PC-3 (cell line): Measurements from ENCODE around the gene PRTN3. TPM values are rescaled to one million over a fixed set of nuclear protein-coding genes. Genes with fewer than 3 reads are reported as not detected.

Experiments used
- ATAC-seq: fragments of 200-7000 bp; cut with Tn5 transposase; 2 replicates; pipeline ENCODE4 v1.9.1; 2020; ENCODE audit warnings: mild to moderate bottlenecking, moderate library complexity
- BruUV-seq: library from RNA; stranded (reverse); fragments of 400-500 nt; replicated peaks from 2 replicates; lab custom pipeline; 2021; lab: Mats Ljungman, UMichigan
- CTCF ChIA-PET: fragments of 300-600 bp; sonication (Branson Sonifier 250); formaldehyde crosslinking; loops from one replicate; lab custom pipeline; 2022; ENCODE audit warnings: antibody characterized with exemption; lab: Charles Lee
- POLR2A ChIA-PET: fragments of 300-600 bp; sonication (Branson Sonifier 250); formaldehyde crosslinking; loops from one replicate; lab custom pipeline; 2022; ENCODE audit warnings: antibody characterized with exemption; ENCODE audit not compliant: unreplicated experiment; lab: Charles Lee
- DNase-seq: peaks from one replicate; pipeline ENCODE4 v3.0.0-alpha.2; 2015
- H2AFZ ChIP-seq: fragments of 300-600 bp; sonication (generic); 2 replicates; pipeline ENCODE4 v1.6.0; 2016; ENCODE audit warnings: antibody characterized with exemption, low read length
- H3F3A ChIP-seq: fragments of 300-600 bp; sonication (generic); one replicate; pipeline ENCODE4 v1.6.0; 2017; ENCODE audit warnings: antibody characterized with exemption, low read length, control low read depth, mild to moderate bottlenecking; ENCODE audit not compliant: unreplicated experiment
- H3K27ac ChIP-seq: fragments of 300-600 bp; sonication (generic); 2 replicates; pipeline ENCODE4 v1.5.1; 2016; ENCODE audit warnings: mild to moderate bottlenecking, low read length
- H3K27me3 ChIP-seq: fragments of 300-600 bp; sonication (generic); 2 replicates; pipeline ENCODE4 v1.6.1; 2016; ENCODE audit warnings: low read length, mixed read lengths
- H3K36me3 ChIP-seq: fragments of 300-600 bp; sonication (generic); 2 replicates; pipeline ENCODE4 v1.6.1; 2016; ENCODE audit warnings: low read depth, mixed run types, low read length, mixed read lengths
- H3K4me1 ChIP-seq: fragments of 300-600 bp; sonication (generic); 2 replicates; pipeline ENCODE4 v1.5.1; 2016; ENCODE audit warnings: low read length; ENCODE audit not compliant: insufficient read depth
- H3K4me2 ChIP-seq: fragments of 300-600 bp; sonication (generic); 2 replicates; pipeline ENCODE4 v1.6.0; 2016; ENCODE audit warnings: low read length
- H3K4me3 ChIP-seq: fragments of 300-600 bp; sonication (generic); 2 replicates; pipeline ENCODE4 v1.5.1; 2016; ENCODE audit warnings: mild to moderate bottlenecking, low read length, mixed read lengths
- H3K79me2 ChIP-seq: fragments of 300-600 bp; sonication (generic); 2 replicates; pipeline ENCODE4 v1.6.1; 2017; ENCODE audit warnings: low read length, mixed read lengths
- H3K9ac ChIP-seq: fragments of 300-600 bp; sonication (generic); 2 replicates; pipeline ENCODE4 v1.6.0; 2016; ENCODE audit warnings: mild to moderate bottlenecking, low read length
- H3K9me2 ChIP-seq: fragments of 300-600 bp; sonication (generic); replicated peaks from 2 replicates; pipeline ENCODE4 v1.6.1; 2016; ENCODE audit warnings: mixed run types, low read length, mixed read lengths
- H3K9me3 ChIP-seq: fragments of 300-600 bp; sonication (generic); 2 replicates; pipeline ENCODE4 v1.6.1; 2016; ENCODE audit warnings: low read length, mixed read lengths
- H4K20me1 ChIP-seq: fragments of 300-600 bp; sonication (generic); 2 replicates; pipeline ENCODE4 v1.6.1; 2016; ENCODE audit warnings: low read length, mixed read lengths
- CTCF ChIP-seq: fragments of 300-600 bp; sonication (generic); conservative IDR thresholded peaks from 2 replicates; pipeline ENCODE4 v1.5.1; 2017; ENCODE audit warnings: antibody characterized with exemption, low read depth, mild to moderate bottlenecking, low read length
- EZH2 ChIP-seq: fragments of 300-600 bp; sonication (generic); IDR thresholded peaks from one replicate; pipeline ENCODE4 v1.6.1; 2017; ENCODE audit warnings: antibody characterized with exemption, mild to moderate bottlenecking, low read length; ENCODE audit not compliant: unreplicated experiment
- EZH2phosphoT487 ChIP-seq: fragments of 300-600 bp; sonication (generic); IDR thresholded peaks from 2 replicates; pipeline ENCODE4 v1.6.1; 2018; ENCODE audit warnings: mild to moderate bottlenecking, antibody characterized with exemption, low read length, borderline replicate concordance
- intact Hi-C: fragments of 100-400 bp; cut with micrococcal nuclease; formaldehyde crosslinking; loops from 2 replicates; pipeline ENCODE4 v1.9.0; 2023
- total RNA-seq: library from RNA; depleted of rRNA; stranded (reverse); fragments of >200 nt; gene quantifications from 2 replicates; pipeline ENCODE4 v1.2.3, GENCODE V29; 2014

Gene PRTN3
- total RNA-seq, 1 experiment from 2014 or later: 0.29 TPM

DNA sequence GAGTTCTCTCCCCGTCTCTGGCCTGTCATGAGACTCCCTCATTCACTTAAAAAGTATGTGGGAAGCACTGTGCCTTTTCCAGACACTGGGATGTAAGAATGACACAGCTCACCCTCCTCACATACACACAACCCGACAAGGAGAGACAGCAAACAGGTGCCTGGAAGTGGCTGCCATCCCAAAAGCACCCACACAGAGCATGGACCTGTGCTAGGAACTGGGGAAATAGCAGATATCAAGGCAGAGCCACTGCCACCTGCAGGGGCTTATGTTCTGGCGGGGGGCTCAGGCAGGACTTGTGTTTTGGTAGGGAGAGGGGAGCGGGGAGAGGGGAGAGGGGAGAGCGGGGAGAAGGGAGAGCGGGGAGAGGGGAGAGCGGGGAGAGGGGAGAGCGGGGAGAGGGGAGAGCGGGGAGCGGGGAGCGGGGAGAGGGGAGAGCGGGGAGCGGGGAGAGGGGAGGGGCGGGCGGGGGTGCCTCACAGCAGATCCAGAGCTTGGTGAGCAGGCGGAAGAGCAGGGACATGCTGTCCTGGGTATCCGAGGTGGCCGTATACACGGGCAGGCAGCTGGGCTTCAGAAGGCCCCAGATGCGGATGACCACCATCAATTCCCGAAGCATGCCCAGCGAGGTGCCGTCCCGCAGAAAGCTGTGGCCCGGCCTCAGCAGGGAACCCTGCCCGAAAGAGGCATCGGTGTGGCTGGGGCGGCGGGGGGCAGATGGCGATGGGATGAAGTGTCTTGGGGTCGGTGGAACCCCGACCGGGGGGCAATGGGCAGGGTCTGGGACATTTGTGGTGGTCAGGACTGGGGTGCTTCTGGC is 30.9 kb downstream of the PRTN3 start:
- Histone ChIP-seq H3K4me2 (no peak overlapping the region), H3K36me3 (no peaks in the 10 kb centered on the region; the same call in 1 of the 2 replicates), H3K9ac (no peak overlapping the region), H3F3A (no peaks in the 10 kb centered on the region), H3K79me2 (no peaks in the 10 kb centered on the region), H3K27me3 (no peaks in the 10 kb centered on the region), H3K4me3 (no peak overlapping the region), H4K20me1 (no peaks in the 10 kb centered on the region), H3K27ac (no peak overlapping the region), H3K9me3 (no peaks in the 10 kb centered on the region), H3K4me1 (peaks cover 12% of the 10 kb centered on the region), H3K9me2 (no peaks in the 10 kb centered on the region), H2AFZ (no peak overlapping the region)
- BruUV-seq: no TSS peak
- ATAC-seq (no peak), DNase-seq (no peak)
- no peak for TF ChIP-seq EZH2phosphoT487
- no peak for TF ChIP-seq EZH2
- no peak for TF ChIP-seq CTCF
- intact Hi-C loops: no loop called here
- ChIA-PET CTCF (no interaction called here), POLR2A (no interaction called here)

DNA sequence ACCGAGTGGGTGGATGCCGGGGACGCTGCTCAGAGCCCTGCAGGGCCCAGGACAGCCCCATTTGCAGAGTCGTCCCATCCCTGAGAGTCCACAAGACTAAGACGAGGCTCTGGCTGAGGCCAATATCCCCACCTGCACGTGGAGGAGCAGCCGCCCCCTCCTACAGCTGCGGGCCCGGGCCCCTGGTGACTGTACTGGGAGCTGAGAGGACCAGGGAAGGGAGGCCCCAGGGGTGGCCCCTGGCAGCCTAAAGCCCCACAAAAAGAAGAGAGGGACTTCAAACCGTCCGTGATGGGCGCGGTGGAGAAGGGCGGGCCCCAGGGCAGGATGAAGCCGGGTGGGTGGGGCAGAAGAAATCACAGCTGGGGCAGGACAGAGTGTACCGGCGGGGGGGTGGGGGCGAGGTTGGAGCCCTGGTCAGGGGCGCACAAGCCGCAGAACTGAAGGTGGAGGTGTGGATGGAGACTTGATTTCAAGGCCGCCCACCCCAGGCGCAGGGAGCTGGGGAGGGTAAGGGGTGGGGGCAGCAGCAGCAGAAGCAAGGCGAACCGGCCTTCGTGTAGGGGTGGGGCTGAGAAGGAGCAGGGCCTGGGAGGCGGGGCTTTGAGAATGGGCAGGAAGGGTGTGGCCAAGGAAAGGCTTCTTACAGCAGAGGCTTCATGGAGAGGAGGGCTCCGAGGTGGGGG is 31.6 kb downstream of the PRTN3 start:
- Histone ChIP-seq H3K4me2 (no peak overlapping the region), H3K27ac (no peak overlapping the region)
- POLR2A ChIA-PET: no interaction called here

DNA sequence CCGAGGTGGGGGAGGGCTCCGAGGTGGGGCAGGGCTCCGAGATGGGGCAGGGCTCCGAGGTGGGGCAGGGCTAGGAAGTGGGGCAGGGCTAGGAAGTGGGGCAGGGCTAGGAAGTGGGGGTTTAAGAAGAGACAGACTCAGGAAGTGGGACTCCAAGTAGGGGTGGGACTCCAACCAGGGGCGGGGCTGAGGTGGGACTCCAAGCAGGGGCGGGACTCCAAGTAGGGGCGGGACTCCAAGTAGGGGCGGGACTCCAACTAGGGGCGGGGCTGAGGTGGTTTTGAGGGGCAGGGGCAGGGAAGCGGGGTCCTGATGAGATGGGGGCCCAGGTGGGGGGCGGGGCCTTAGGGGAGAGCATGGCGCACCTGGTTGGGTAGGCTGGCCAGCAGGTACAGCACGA is 32.3 kb downstream of the PRTN3 start:
- Histone ChIP-seq H3K79me2 (no peaks in the 10 kb centered on the region), H3F3A (no peaks in the 10 kb centered on the region), H4K20me1 (no peaks in the 10 kb centered on the region), H3K9me3 (no peaks in the 10 kb centered on the region), H3K27me3 (no peaks in the 10 kb centered on the region), H2AFZ (no peak overlapping the region), H3K4me3 (no peak overlapping the region), H3K9me2 (no peaks in the 10 kb centered on the region), H3K4me1 (peaks cover 12% of the 10 kb centered on the region), H3K36me3 (no peaks in the 10 kb centered on the region; the same call in 1 of the 2 replicates), H3K4me2 (no peak overlapping the region), H3K9ac (no peak overlapping the region), H3K27ac (no peak overlapping the region)
- BruUV-seq: no TSS peak
- no peak for TF ChIP-seq CTCF
- no peak for TF ChIP-seq EZH2phosphoT487
- no peak for TF ChIP-seq EZH2
- DNase-seq: no peak
- ATAC-seq: no peak
- CTCF ChIA-PET: no interaction called here
- POLR2A ChIA-PET: no interaction called here
- intact Hi-C loops: no loop called here

More for the DNA sequence above, 31.6 kb downstream of the PRTN3 start:
- H3F3A ChIP-seq: no peaks in the 10 kb centered on the region
- H3K36me3 ChIP-seq: no peaks in the 10 kb centered on the region; the same call in 1 of the 2 replicates
- DNase-seq: peak; percentile 45
- H3K4me3 ChIP-seq: no peak overlapping the region
- no peaks in the 10 kb centered on the region for H3K9me2 ChIP-seq
- no peak overlapping the region for H2AFZ ChIP-seq
- TF ChIP-seq EZH2: no peak
- peak; percentile 52 for ATAC-seq
- H4K20me1 ChIP-seq: no peaks in the 10 kb centered on the region
- peaks cover 12% of the 10 kb centered on the region for H3K4me1 ChIP-seq
- H3K9ac ChIP-seq: no peak overlapping the region
- intact Hi-C loops: no loop called here
- H3K9me3 ChIP-seq: no peaks in the 10 kb centered on the region
- no peaks in the 10 kb centered on the region for H3K79me2 ChIP-seq
- BruUV-seq: no TSS peak
- no peaks in the 10 kb centered on the region for H3K27me3 ChIP-seq
- CTCF ChIA-PET: no interaction called here
